Tibial nerve (tissue), 4 donors: ENCODE results near the gene LINGO4. TPM values are rescaled to one million over a fixed set of nuclear protein-coding genes. Genes with fewer than 3 reads are reported as not detected.

ENCODE experiments used
- DNase-seq, 2 donors: peaks; one replicate each; pipeline ENCODE4 v3.0.0-alpha.2; 2019; ENCODE audit warnings: low spot score in 2 of 2
- H3K27ac ChIP-seq, 4 donors: fragments of 200-600 bp; sonication (generic) in 3 of 4; one replicate each; pipeline ENCODE4 v1.5.1; 2017 to 2019; ENCODE audit warnings: mild to moderate bottlenecking in 1 of 4
- H3K27me3 ChIP-seq, 2 donors: fragments of 200-600 bp; sonication (generic) in 1 of 2; one replicate each; pipeline versions ENCODE4 v1.5.1 to v1.6.0; 2017 to 2019
- H3K36me3 ChIP-seq, 3 donors: fragments of 200-600 bp; sonication (generic); one replicate each; pipeline ENCODE4 v1.5.1; 2018 to 2019
- H3K4me1 ChIP-seq, 4 donors: fragments of 200-600 bp; sonication (generic) in 3 of 4; one replicate each; pipeline ENCODE4 v1.5.1; 2017 to 2019
- H3K4me3 ChIP-seq, 4 donors: fragments of 200-600 bp; sonication (generic) in 3 of 4; one replicate each; pipeline ENCODE4 v1.5.1; 2017 to 2019; ENCODE audit warnings: mild to moderate bottlenecking in 1 of 4, moderate library complexity in 1 of 4
- H3K9me3 ChIP-seq, 4 donors: fragments of 200-600 bp; sonication (generic) in 3 of 4; one replicate each; pipeline ENCODE4 v1.5.1; 2017 to 2019
- CTCF ChIP-seq, 5 experiments: fragments of 200-600 bp in 3 of 5; fragments of 450-650 bp in 2 of 5; sonication (generic) in 3 of 5; IDR thresholded peaks; one replicate each; pipeline ENCODE4 v1.5.1; 2016 to 2019; ENCODE audit warnings: antibody characterized with exemption in 5 of 5, mild to moderate bottlenecking in 3 of 5, moderate library complexity in 2 of 5
- EP300 ChIP-seq, 2 donors: sonication (generic); formaldehyde crosslinking; IDR thresholded peaks; one replicate each; pipeline ENCODE4 v1.6.1; 2017; ENCODE audit warnings: antibody characterized with exemption in 2 of 2, mild to moderate bottlenecking in 1 of 2
- POLR2A ChIP-seq, 2 donors: fragments of 450-650 bp; IDR thresholded peaks; one replicate each; pipeline ENCODE4 v1.6.1; 2017; ENCODE audit warnings: antibody characterized with exemption in 2 of 2, mild to moderate bottlenecking in 2 of 2, moderate library complexity in 2 of 2
- WGBS, 2 donors: methylation state at CpG; one replicate each; pipeline ENCODE4 v1.1.5; 2018; 5-methylcytosine and 5-hydroxymethylcytosine counted together
- total RNA-seq, 4 donors: library from RNA; depleted of rRNA; stranded (reverse); fragments of >200 nt; gene quantifications; one replicate each; pipeline ENCODE4 v1.1.0, GENCODE V29; 2016

The LINGO4 gene
- total RNA-seq, 4 donors from 2014 or later = not detected

- H3K36me3 ChIP-seq = no peaks in the 10 kb centered on the region
- no peak overlapping the region for H3K4me3 ChIP-seq
- no peak overlapping the region for H3K27ac ChIP-seq
- H3K9me3 ChIP-seq = no peaks in the 10 kb centered on the region
- DNase-seq = no peak
- WGBS, 2 donors = 53 to 67% methylated on average over 7 of the region's 7 CpGs
- peaks cover 0 to 4% of the 10 kb centered on the region in 2 donors for H3K27me3 ChIP-seq
- H3K4me1 ChIP-seq = no peaks in the 10 kb centered on the region
- no peak for TF ChIP-seq CTCF (IDR thresholded peaks at IDR 0.05)
These were observed 12.1 kb upstream of the LINGO4 start for GRCh38 chr1:151817353-151817730.

GRCh38 chr1:151816548-151817352, 11.5 kb upstream of the LINGO4 start:
- no peaks in the 10 kb centered on the region for H3K9me3 ChIP-seq
- H3K27me3 ChIP-seq = no peaks in the 10 kb centered on the region
- DNase-seq = no peak
- TF ChIP-seq POLR2A (IDR thresholded peaks at IDR 0.05) (no peak), CTCF (IDR thresholded peaks at IDR 0.05) (no peak), EP300 (IDR thresholded peaks at IDR 0.05) (no peak)
- no peak overlapping the region for H3K27ac ChIP-seq
- H3K4me1 ChIP-seq = no peaks in the 10 kb centered on the region
- 74 to 85% methylated on average over 20 to 25 of the region's 26 CpGs for WGBS, 2 donors
- no peaks in the 10 kb centered on the region for H3K36me3 ChIP-seq
- no peak overlapping the region for H3K4me3 ChIP-seq

- DNase-seq = no peak
- Histone ChIP-seq H3K27ac (no peak overlapping the region), H3K9me3 (no peaks in the 10 kb centered on the region), H3K36me3 (no peaks in the 10 kb centered on the region), H3K4me1 (no peaks in the 10 kb centered on the region), H3K4me3 (no peak overlapping the region), H3K27me3 (no peaks in the 10 kb centered on the region)
- TF ChIP-seq CTCF (IDR thresholded peaks at IDR 0.05) = no peak
- no peak for TF ChIP-seq POLR2A (IDR thresholded peaks at IDR 0.05)
- TF ChIP-seq EP300 (IDR thresholded peaks at IDR 0.05) = no peak
- WGBS, 2 donors = 64 to 66% methylated on average over 12 of the region's 12 CpGs
These were observed 10.6 kb upstream of the LINGO4 start for GRCh38 chr1:151815716-151816327.

- DNase-seq = no peak
- TF ChIP-seq CTCF (IDR thresholded peaks at IDR 0.05) = no peak
- no peak for TF ChIP-seq POLR2A (IDR thresholded peaks at IDR 0.05)
- TF ChIP-seq EP300 (IDR thresholded peaks at IDR 0.05) = no peak
- H3K9me3 ChIP-seq = no peaks in the 10 kb centered on the region
- no peaks in the 10 kb centered on the region for H3K27me3 ChIP-seq
- H3K27ac ChIP-seq = no peak overlapping the region
- 74 to 85% methylated on average over 7 of the region's 8 CpGs for WGBS, 2 donors
- H3K4me3 ChIP-seq = no peak overlapping the region
- no peaks in the 10 kb centered on the region for H3K4me1 ChIP-seq
- H3K36me3 ChIP-seq = no peaks in the 10 kb centered on the region
These were observed 9.8 kb upstream of the LINGO4 start for GRCh38 chr1:151814971-151815545.

GRCh38 chr1:151814426-151814825, 9.2 kb upstream of the LINGO4 start:
- TF ChIP-seq POLR2A (IDR thresholded peaks at IDR 0.05) (no peak), EP300 (IDR thresholded peaks at IDR 0.05) (no peak), CTCF (IDR thresholded peaks at IDR 0.05) (no peak)
- Histone ChIP-seq H3K27me3 (no peaks in the 10 kb centered on the region), H3K9me3 (no peaks in the 10 kb centered on the region), H3K36me3 (no peaks in the 10 kb centered on the region), H3K4me1 (peaks cover 0 to 6% (median 0%) of the 10 kb centered on the region in 4 donors), H3K27ac (no peak overlapping the region), H3K4me3 (no peak overlapping the region)
- WGBS, 2 donors = 77 to 83% methylated on average over 8 to 15 of the region's 15 CpGs
- no peak for DNase-seq
